ENCODE results near the gene CTF1. TPM values are rescaled to one million over a fixed set of nuclear protein-coding genes. Genes with fewer than 3 reads are reported as not detected.

CTF1 gene
- total RNA-seq, 5 donors from 2014 or later (not counting 1 experiment from before 2014, with no cell fraction given): 0.38 to 0.47 (median 0.39) TPM; not detected in 2

DNA sequence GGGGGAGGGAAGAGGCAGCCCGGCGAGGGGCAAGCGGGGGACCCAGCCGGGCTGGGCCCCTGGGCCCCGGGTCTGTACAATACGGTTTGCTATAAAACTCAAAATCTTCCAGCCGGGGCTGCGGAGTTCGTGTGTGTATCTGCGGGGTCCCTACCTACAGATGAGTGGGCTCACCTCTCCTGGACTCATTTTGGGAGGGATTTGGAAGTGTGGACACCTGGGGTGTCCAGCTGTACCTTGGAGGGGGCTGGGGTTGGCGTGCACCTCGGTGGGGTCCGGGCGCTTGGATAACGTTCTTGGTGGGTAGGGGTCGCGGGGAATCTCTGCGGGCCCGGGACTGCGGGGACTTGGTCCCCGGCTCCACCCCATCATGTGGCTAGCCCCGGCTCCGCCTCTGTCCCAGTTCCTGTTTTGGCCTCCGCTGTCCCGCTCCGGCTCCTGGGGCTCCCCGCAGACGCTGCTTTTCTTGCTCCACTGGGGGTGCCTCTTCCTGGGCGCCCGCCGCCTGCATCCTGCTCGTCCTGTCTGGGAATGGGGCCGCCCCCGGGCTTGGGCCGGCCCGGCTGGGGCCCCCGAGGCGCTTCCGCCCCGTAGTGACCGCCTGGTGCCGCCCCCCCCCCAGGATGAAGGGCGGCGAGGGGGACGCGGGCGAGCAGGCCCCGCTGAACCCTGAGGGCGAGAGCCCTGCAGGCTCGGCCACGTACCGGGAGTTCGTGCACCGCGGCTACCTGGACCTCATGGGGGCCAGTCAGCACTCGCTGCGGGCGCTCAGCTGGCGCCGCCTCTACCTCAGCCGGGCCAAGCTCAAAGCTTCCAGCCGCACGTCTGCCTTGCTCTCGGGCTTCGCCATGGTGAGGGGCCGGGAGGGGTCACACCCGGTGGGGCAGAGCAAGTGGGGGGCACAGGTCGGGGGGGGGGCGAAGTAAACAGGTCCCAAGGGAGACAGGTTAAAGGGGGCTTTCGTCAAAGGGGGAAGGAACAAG, 52.5 kb downstream of the CTF1 start, which contains the start of gene ORAI3:
TSS of gene ORAI3 (plus strand) at position 402 of the 983 bp plus-strand sequence. CDS start at position 624, 222 bp downstream.
- Histone ChIP-seq H3K9me3 (no peaks in the 10 kb centered on the region), H3K27me3 (replicated peaks in 1 of 2; ENCODE audit: control insufficient read depth in 2 of 2, extremely low read depth in 1 of 2, insufficient read depth in 2 of 2, low read length in 1 of 2) (no peaks in the 10 kb centered on the region), H3K36me3 (ENCODE audit: control insufficient read depth in 2 of 2, extremely low read depth in 1 of 2, insufficient read depth in 1 of 2, low read length in 1 of 2) (peaks cover 0 to 4% of the 10 kb centered on the region in 2 donors), H3K4me3 (ENCODE audit: control insufficient read depth in 1 of 2, extremely low read depth in 1 of 2, low read length in 1 of 2) (peak within 1 kb of the TSS; percentile 62 to 75), H3K27ac (ENCODE audit: low read length) (peak within 1 kb of the TSS; percentile 64), H3K4me1 (ENCODE audit: control insufficient read depth in 1 of 2, extremely low read depth in 1 of 2, insufficient read depth in 2 of 2, low read length in 2 of 2) (peaks cover 9 to 38% of the 10 kb centered on the region in 2 experiments)
- Mint-ChIP-seq H3K9me3 (no peaks in the 10 kb centered on the region), H3K27me3 (no peaks in the 10 kb centered on the region), H3K27ac (peak within 1 kb of the TSS; percentile 84 to 91), H3K4me3 (peak within 1 kb of the TSS; percentile 87 to 89 (median 87)), H3K4me1 (peaks cover 16 to 26% (median 21%) of the 10 kb centered on the region in 3 donors), H3K36me3 (peaks cover 9% of the 10 kb centered on the region)
- 2% methylated on average over 55 of the region's 70 CpGs for WGBS (ENCODE audit: insufficient coverage)
- ATAC-seq (replicated peaks in 1 of 4): peak; percentile 58 to 70 (median 62)
- ChIA-PET POLR2A (interaction anchor here (0.6 to 1.0 kb wide), 3 partner anchors 13 to 925 kb away, joined by 3 to 4 read pairs (median 3); partner anchors contain the start of gene ZNF267 (in 1 of the 2)), CTCF (interaction anchor here in 1 of 2 donors (0.6 kb wide), 1 partner anchor 15 kb away, joined by 3 read pairs; no protein-coding TSS in a partner anchor)
- DNase-seq: peak in 13 of 35 experiments; percentile 17 to 62 (median 33)

DNA sequence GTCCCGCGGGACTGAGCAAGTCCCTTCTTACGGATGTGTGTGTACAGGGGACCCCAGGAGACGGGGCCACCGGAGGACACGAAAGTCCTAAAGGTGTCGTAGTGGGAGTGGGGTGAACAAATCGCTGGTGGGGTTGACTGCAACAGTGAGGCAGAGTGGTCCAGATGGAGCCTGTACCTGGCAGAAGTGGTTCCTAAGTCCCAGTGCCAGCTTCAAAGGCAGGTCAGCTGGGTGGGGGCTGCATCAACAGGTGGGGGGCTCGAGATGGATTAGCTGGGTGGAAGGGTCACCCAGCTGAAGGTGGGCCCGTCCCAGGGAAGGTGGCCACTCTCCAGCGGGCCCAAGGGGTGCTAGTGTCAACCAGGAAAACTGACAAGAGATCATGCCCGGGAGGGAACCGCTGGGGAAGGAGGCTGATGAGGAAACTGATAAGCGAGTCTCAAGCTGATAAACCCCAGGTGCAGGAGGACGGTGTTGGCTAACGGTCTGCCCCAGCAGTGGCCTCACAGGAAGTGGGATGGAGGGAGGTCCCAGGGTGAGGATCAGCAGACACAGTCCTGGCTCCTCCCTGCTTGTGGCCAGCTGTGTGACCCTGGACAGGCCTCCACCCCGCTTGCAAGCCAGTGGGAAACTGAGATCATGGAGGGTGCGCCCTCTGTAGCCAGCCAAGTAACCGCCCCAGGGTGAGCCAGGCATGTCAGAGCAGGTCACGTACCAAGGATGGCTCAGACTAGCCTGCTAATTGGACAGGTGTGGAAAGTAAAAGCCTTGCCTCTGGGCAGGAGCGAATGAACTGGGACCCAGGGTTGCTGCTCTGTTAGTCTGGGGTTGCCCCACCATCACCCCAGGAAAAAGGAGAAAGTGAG, 53.5 kb downstream of the CTF1 start:
- POLR2A ChIA-PET: interaction anchor here in 1 of 2 donors (0.7 to 1.0 kb wide), 2 partner anchors 14 to 924 kb away, joined by 3 to 4 read pairs; partner anchors contain the start of gene ZNF267
- no peaks in the 10 kb centered on the region for H3K9me3 Mint-ChIP-seq
- 4% methylated on average over 21 of the region's 21 CpGs for WGBS (ENCODE audit: insufficient coverage)
- H3K27me3 Mint-ChIP-seq: no peaks in the 10 kb centered on the region
- peaks cover 0 to 4% of the 10 kb centered on the region in 2 donors for H3K36me3 ChIP-seq (ENCODE audit: control insufficient read depth in 2 of 2, extremely low read depth in 1 of 2, insufficient read depth in 1 of 2, low read length in 1 of 2)
- H3K4me1 ChIP-seq (ENCODE audit: control insufficient read depth in 1 of 2, extremely low read depth in 1 of 2, insufficient read depth in 2 of 2, low read length in 2 of 2): peaks cover 9 to 40% of the 10 kb centered on the region in 2 experiments
- no peaks in the 10 kb centered on the region for H3K9me3 ChIP-seq
- peaks cover 2% of the 10 kb centered on the region for H3K36me3 Mint-ChIP-seq
- DNase-seq: peak in 3 of 35 experiments; percentile 10 to 39 (median 22)
- H3K4me3 ChIP-seq (ENCODE audit: control insufficient read depth in 1 of 2, extremely low read depth in 1 of 2, low read length in 1 of 2): peak overlapping the region; percentile 62 to 75
- H3K27ac Mint-ChIP-seq: peak overlapping the region; percentile 84 to 91
- peaks cover 16 to 26% (median 21%) of the 10 kb centered on the region in 3 donors for H3K4me1 Mint-ChIP-seq
- peak overlapping the region; percentile 64 for H3K27ac ChIP-seq (ENCODE audit: low read length)
- H3K27me3 ChIP-seq (replicated peaks in 1 of 2; ENCODE audit: control insufficient read depth in 2 of 2, extremely low read depth in 1 of 2, insufficient read depth in 2 of 2, low read length in 1 of 2): no peaks in the 10 kb centered on the region
- H3K4me3 Mint-ChIP-seq: peak overlapping the region; percentile 87 to 89 (median 87)
- CTCF ChIA-PET: interaction anchor here in 1 of 2 donors (0.6 kb wide), 1 partner anchor 16 kb away, joined by 3 read pairs; no protein-coding TSS in a partner anchor
- ATAC-seq (replicated peaks in 1 of 4): peak; percentile 36 to 44 (median 39)

DNA sequence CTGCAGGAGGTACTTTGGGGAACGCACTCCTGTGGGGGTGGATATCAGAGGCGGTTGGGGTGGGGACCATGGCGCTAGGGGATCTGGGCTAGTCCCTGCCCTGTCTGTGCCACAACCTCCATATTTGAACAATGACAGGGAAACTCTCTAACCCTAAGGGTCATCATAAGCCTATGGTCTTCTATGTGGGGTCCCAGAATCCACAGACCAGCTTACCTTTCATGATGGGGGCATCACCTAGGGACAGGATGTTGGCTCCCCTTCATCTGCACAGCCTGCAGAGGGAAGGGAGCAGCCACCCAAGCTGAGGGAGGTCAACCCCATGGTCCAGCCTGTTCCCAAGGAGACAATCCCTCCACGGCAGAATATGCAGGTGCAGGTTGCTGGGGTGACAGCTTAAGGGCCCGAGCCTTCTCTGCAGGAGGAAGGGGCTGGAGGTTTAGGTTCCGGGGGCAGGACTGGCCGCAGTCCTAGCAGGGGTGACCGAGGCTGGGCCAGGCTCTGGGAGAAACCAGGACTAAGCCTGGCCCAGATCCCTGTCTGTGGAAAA, 54.2 kb downstream of the CTF1 start:
- H3K27me3 ChIP-seq (replicated peaks in 1 of 2; ENCODE audit: control insufficient read depth in 2 of 2, extremely low read depth in 1 of 2, insufficient read depth in 2 of 2, low read length in 1 of 2): no peaks in the 10 kb centered on the region
- H3K4me1 ChIP-seq (ENCODE audit: control insufficient read depth in 1 of 2, extremely low read depth in 1 of 2, insufficient read depth in 2 of 2, low read length in 2 of 2): peaks cover 9 to 40% of the 10 kb centered on the region in 2 experiments
- Mint-ChIP-seq H3K9me3 (no peaks in the 10 kb centered on the region), H3K4me3 (peak overlapping the region; percentile 87 to 89 (median 87)), H3K4me1 (peaks cover 16 to 26% (median 21%) of the 10 kb centered on the region in 3 donors), H3K27ac (peak overlapping the region; percentile 84 to 91), H3K27me3 (no peaks in the 10 kb centered on the region), H3K36me3 (no peaks in the 10 kb centered on the region)
- ChIA-PET POLR2A (no interaction called here), CTCF (no interaction called here)
- DNase-seq (no peak), ATAC-seq (replicated peaks in 1 of 4) (no peak)
- peak overlapping the region; percentile 62 to 75 for H3K4me3 ChIP-seq (ENCODE audit: control insufficient read depth in 1 of 2, extremely low read depth in 1 of 2, low read length in 1 of 2)
- H3K9me3 ChIP-seq: no peaks in the 10 kb centered on the region
- 98% methylated on average over 5 of the region's 8 CpGs for WGBS (ENCODE audit: insufficient coverage)
- H3K27ac ChIP-seq (ENCODE audit: low read length): no peak overlapping the region
- H3K36me3 ChIP-seq (ENCODE audit: control insufficient read depth in 2 of 2, extremely low read depth in 1 of 2, insufficient read depth in 1 of 2, low read length in 1 of 2): peaks cover 0 to 4% of the 10 kb centered on the region in 2 donors

GRCh38 chr16:30951193-30951592, 54.8 kb downstream of the CTF1 start:
- H3K36me3 ChIP-seq (ENCODE audit: control insufficient read depth in 2 of 2, extremely low read depth in 1 of 2, insufficient read depth in 1 of 2, low read length in 1 of 2): peaks cover 0 to 4% of the 10 kb centered on the region in 2 donors
- no peaks in the 10 kb centered on the region for H3K9me3 ChIP-seq
- H3K27me3 ChIP-seq (replicated peaks in 1 of 2; ENCODE audit: control insufficient read depth in 2 of 2, extremely low read depth in 1 of 2, insufficient read depth in 2 of 2, low read length in 1 of 2): no peaks in the 10 kb centered on the region
- POLR2A ChIA-PET: no interaction called here
- H3K4me1 ChIP-seq (ENCODE audit: control insufficient read depth in 1 of 2, extremely low read depth in 1 of 2, insufficient read depth in 2 of 2, low read length in 2 of 2): peaks cover 9 to 40% of the 10 kb centered on the region in 2 experiments
- H3K4me1 Mint-ChIP-seq: peaks cover 17 to 29% (median 23%) of the 10 kb centered on the region in 3 donors
- H3K9me3 Mint-ChIP-seq: no peaks in the 10 kb centered on the region
- no peak overlapping the region for H3K4me3 Mint-ChIP-seq
- DNase-seq (no peak), ATAC-seq (replicated peaks in 1 of 4) (no peak)
- H3K4me3 ChIP-seq (ENCODE audit: control insufficient read depth in 1 of 2, extremely low read depth in 1 of 2, low read length in 1 of 2): no peak overlapping the region
- H3K27ac ChIP-seq (ENCODE audit: low read length): no peak overlapping the region
- H3K36me3 Mint-ChIP-seq: no peaks in the 10 kb centered on the region
- no peaks in the 10 kb centered on the region for H3K27me3 Mint-ChIP-seq
- no CpG with 5 or more reads among the region's 1 CpG for WGBS (ENCODE audit: insufficient coverage)
- no peak overlapping the region for H3K27ac Mint-ChIP-seq
- CTCF ChIA-PET: no interaction called here

GRCh38 chr16:30951750-30952149, 55.3 kb downstream of the CTF1 start:
- Histone ChIP-seq H3K27ac (ENCODE audit: low read length) (no peak overlapping the region), H3K27me3 (replicated peaks in 1 of 2; ENCODE audit: control insufficient read depth in 2 of 2, extremely low read depth in 1 of 2, insufficient read depth in 2 of 2, low read length in 1 of 2) (no peaks in the 10 kb centered on the region), H3K4me3 (ENCODE audit: control insufficient read depth in 1 of 2, extremely low read depth in 1 of 2, low read length in 1 of 2) (no peak overlapping the region), H3K9me3 (no peaks in the 10 kb centered on the region), H3K4me1 (ENCODE audit: control insufficient read depth in 1 of 2, extremely low read depth in 1 of 2, insufficient read depth in 2 of 2, low read length in 2 of 2) (peaks cover 9 to 45% of the 10 kb centered on the region in 2 experiments), H3K36me3 (ENCODE audit: control insufficient read depth in 2 of 2, extremely low read depth in 1 of 2, insufficient read depth in 1 of 2, low read length in 1 of 2) (peaks cover 0 to 1% of the 10 kb centered on the region in 2 donors)
- DNase-seq (no peak), ATAC-seq (replicated peaks in 1 of 4) (no peak)
- no peaks in the 10 kb centered on the region for H3K36me3 Mint-ChIP-seq
- peaks cover 21 to 31% (median 23%) of the 10 kb centered on the region in 3 donors for H3K4me1 Mint-ChIP-seq
- H3K4me3 Mint-ChIP-seq: no peak overlapping the region
- WGBS (ENCODE audit: insufficient coverage): 100% methylated on average over 1 of the region's 3 CpGs
- ChIA-PET POLR2A (no interaction called here), CTCF (no interaction called here)
- H3K27me3 Mint-ChIP-seq: no peaks in the 10 kb centered on the region
- no peaks in the 10 kb centered on the region for H3K9me3 Mint-ChIP-seq
- H3K27ac Mint-ChIP-seq: no peak overlapping the region

Data from T-cell (primary cell).